ENCODE measurements around the gene PROK1. TPM values are rescaled to one million over a fixed set of nuclear protein-coding genes. Genes with fewer than 3 reads are reported as not detected.
"Not testable (repeated sequence)": the region's sequence is repeated elsewhere in the genome, so short reads cannot be mapped to it uniquely, and the experiment has no call there.

Gene PROK1
- total RNA-seq, 2 donors from 2014 or later: 0.21 TPM; not detected in 1

- Mint-ChIP-seq H3K27me3 (peaks cover 4 to 6% of the 10 kb centered on the region in 2 donors), H3K27ac (no peak overlapping the region), H3K36me3 (no peaks in the 10 kb centered on the region), H3K4me1 (ENCODE audit: low read depth in 2 of 2) (no peaks in the 10 kb centered on the region), H3K9me3 (no peaks in the 10 kb centered on the region), H3K4me3 (no peak overlapping the region)
- no peak for DNase-seq (ENCODE audit: low spot score)
- ATAC-seq: no peak
These were observed 26.0 kb upstream of the PROK1 start for GRCh38 chr1:110424699-110425611.

GRCh38 chr1:110425612-110426152 is 25.3 kb upstream of the PROK1 start:
- no peak for DNase-seq (ENCODE audit: low spot score)
- ATAC-seq: no peak
- peaks cover 6 to 10% of the 10 kb centered on the region in 2 donors for H3K27me3 Mint-ChIP-seq
- no peak overlapping the region for H3K4me3 Mint-ChIP-seq
- H3K36me3 Mint-ChIP-seq: no peaks in the 10 kb centered on the region
- no peak overlapping the region for H3K27ac Mint-ChIP-seq
- H3K9me3 Mint-ChIP-seq: no peaks in the 10 kb centered on the region
- no peaks in the 10 kb centered on the region for H3K4me1 Mint-ChIP-seq (ENCODE audit: low read depth in 2 of 2)

- H3K4me3 Mint-ChIP-seq: no peak overlapping the region
- H3K9me3 Mint-ChIP-seq: no peaks in the 10 kb centered on the region
- DNase-seq (ENCODE audit: low spot score) (no peak), ATAC-seq (no peak)
- H3K27ac Mint-ChIP-seq: no peak overlapping the region
- no peaks in the 10 kb centered on the region for H3K4me1 Mint-ChIP-seq (ENCODE audit: low read depth in 2 of 2)
- peaks cover 16% of the 10 kb centered on the region in 2 donors for H3K27me3 Mint-ChIP-seq
- H3K36me3 Mint-ChIP-seq: no peaks in the 10 kb centered on the region
These were observed 24.1 kb upstream of the PROK1 start for GRCh38 chr1:110426854-110427253.

GRCh38 chr1:110428946-110429345 is 22.0 kb upstream of the PROK1 start:
- Mint-ChIP-seq H3K27ac (no peak overlapping the region), H3K9me3 (no peaks in the 10 kb centered on the region), H3K36me3 (no peaks in the 10 kb centered on the region), H3K27me3 (peaks cover 12 to 21% of the 10 kb centered on the region in 2 donors), H3K4me3 (no peak overlapping the region), H3K4me1 (ENCODE audit: low read depth in 2 of 2) (no peaks in the 10 kb centered on the region)
- DNase-seq (ENCODE audit: low spot score) (no peak), ATAC-seq (no peak)

- Mint-ChIP-seq H3K9me3 (no peaks in the 10 kb centered on the region), H3K27me3 (peaks cover 12 to 21% of the 10 kb centered on the region in 2 donors), H3K36me3 (no peaks in the 10 kb centered on the region), H3K27ac (no peak overlapping the region), H3K4me3 (no peak overlapping the region), H3K4me1 (ENCODE audit: low read depth in 2 of 2) (no peaks in the 10 kb centered on the region)
- DNase-seq (ENCODE audit: low spot score): no peak
- ATAC-seq: no peak
These were observed 20.6 kb upstream of the PROK1 start for GRCh38 chr1:110430366-110430765.

GRCh38 chr1:110430901-110431300 is 20.0 kb upstream of the PROK1 start:
- Mint-ChIP-seq H3K36me3 (no peaks in the 10 kb centered on the region), H3K27me3 (peaks cover 12 to 21% of the 10 kb centered on the region in 2 donors), H3K27ac (no peak overlapping the region), H3K9me3 (no peaks in the 10 kb centered on the region), H3K4me3 (no peak overlapping the region), H3K4me1 (ENCODE audit: low read depth in 2 of 2) (no peaks in the 10 kb centered on the region)
- DNase-seq (ENCODE audit: low spot score) (no peak), ATAC-seq (no peak)

- DNase-seq (ENCODE audit: low spot score) (no peak), ATAC-seq (no peak)
- H3K36me3 Mint-ChIP-seq: no peaks in the 10 kb centered on the region
- H3K9me3 Mint-ChIP-seq: no peaks in the 10 kb centered on the region
- no peaks in the 10 kb centered on the region for H3K4me1 Mint-ChIP-seq (ENCODE audit: low read depth in 2 of 2)
- peaks cover 12 to 15% of the 10 kb centered on the region in 2 donors for H3K27me3 Mint-ChIP-seq
- no peak overlapping the region for H3K27ac Mint-ChIP-seq
- H3K4me3 Mint-ChIP-seq: no peak overlapping the region
These were observed 17.7 kb upstream of the PROK1 start for GRCh38 chr1:110433213-110433612.

GRCh38 chr1:110433803-110434202 is 17.1 kb upstream of the PROK1 start:
- ATAC-seq (peak in 1 of 2 donors; percentile 63), DNase-seq (ENCODE audit: low spot score) (no peak)
- H3K4me1 Mint-ChIP-seq (ENCODE audit: low read depth in 2 of 2): no peaks in the 10 kb centered on the region
- H3K36me3 Mint-ChIP-seq: no peaks in the 10 kb centered on the region
- H3K27ac Mint-ChIP-seq: no peak overlapping the region
- H3K4me3 Mint-ChIP-seq: no peak overlapping the region
- no peaks in the 10 kb centered on the region for H3K9me3 Mint-ChIP-seq
- H3K27me3 Mint-ChIP-seq: peaks cover 15 to 16% of the 10 kb centered on the region in 2 donors

GRCh38 chr1:110434946-110435345 is 16.0 kb upstream of the PROK1 start:
- no peaks in the 10 kb centered on the region for H3K36me3 Mint-ChIP-seq
- no peak overlapping the region for H3K27ac Mint-ChIP-seq
- no peaks in the 10 kb centered on the region for H3K9me3 Mint-ChIP-seq
- DNase-seq (ENCODE audit: low spot score): no peak
- H3K27me3 Mint-ChIP-seq: peaks cover 18 to 25% of the 10 kb centered on the region in 2 donors
- ATAC-seq: no peak
- no peaks in the 10 kb centered on the region for H3K4me1 Mint-ChIP-seq (ENCODE audit: low read depth in 2 of 2)
- no peak overlapping the region for H3K4me3 Mint-ChIP-seq

- no peak overlapping the region for H3K27ac Mint-ChIP-seq
These were observed 14.3 kb upstream of the PROK1 start for GRCh38 chr1:110436635-110437034.

GRCh38 chr1:110437645-110438299 is 13.2 kb upstream of the PROK1 start:
- H3K27me3 Mint-ChIP-seq: peaks cover 10 to 17% of the 10 kb centered on the region in 2 donors
- not testable (repeated sequence) for DNase-seq (ENCODE audit: low spot score); H3K4me1 Mint-ChIP-seq (ENCODE audit: low read depth in 2 of 2); H3K4me3 Mint-ChIP-seq; H3K9me3 Mint-ChIP-seq; ATAC-seq; H3K27ac Mint-ChIP-seq; H3K36me3 Mint-ChIP-seq

More at GRCh38 chr1:110436635-110437034, 14.3 kb upstream of the PROK1 start:
- H3K27me3 Mint-ChIP-seq: peaks cover 9 to 20% of the 10 kb centered on the region in 2 donors
- ATAC-seq (no peak), DNase-seq (ENCODE audit: low spot score) (no peak)
- no peak overlapping the region for H3K4me3 Mint-ChIP-seq
- H3K36me3 Mint-ChIP-seq: no peaks in the 10 kb centered on the region
- no peaks in the 10 kb centered on the region for H3K9me3 Mint-ChIP-seq
- H3K4me1 Mint-ChIP-seq (ENCODE audit: low read depth in 2 of 2): no peaks in the 10 kb centered on the region

GRCh38 chr1:110438893-110439292 is 12.1 kb upstream of the PROK1 start:
- Mint-ChIP-seq H3K36me3 (no peaks in the 10 kb centered on the region), H3K4me3 (no peak overlapping the region), H3K4me1 (ENCODE audit: low read depth in 2 of 2) (no peaks in the 10 kb centered on the region), H3K27me3 (peaks cover 16 to 21% of the 10 kb centered on the region in 2 donors), H3K27ac (no peak overlapping the region), H3K9me3 (no peaks in the 10 kb centered on the region)
- ATAC-seq (no peak), DNase-seq (ENCODE audit: low spot score) (no peak)

- DNase-seq (ENCODE audit: low spot score); H3K9me3 Mint-ChIP-seq; ATAC-seq; H3K27ac Mint-ChIP-seq; H3K4me3 Mint-ChIP-seq; H3K4me1 Mint-ChIP-seq (ENCODE audit: low read depth in 2 of 2); H3K36me3 Mint-ChIP-seq: not testable (repeated sequence)
- H3K27me3 Mint-ChIP-seq: peaks cover 19 to 21% of the 10 kb centered on the region in 2 donors
These were observed 11.1 kb upstream of the PROK1 start for GRCh38 chr1:110439873-110440272.

- no peak overlapping the region for H3K27ac Mint-ChIP-seq
- no peaks in the 10 kb centered on the region for H3K36me3 Mint-ChIP-seq
- DNase-seq (ENCODE audit: low spot score) (no peak), ATAC-seq (no peak)
- no peaks in the 10 kb centered on the region for H3K4me1 Mint-ChIP-seq (ENCODE audit: low read depth in 2 of 2)
- no peak overlapping the region for H3K4me3 Mint-ChIP-seq
- H3K9me3 Mint-ChIP-seq: no peaks in the 10 kb centered on the region
- peaks cover 20 to 21% of the 10 kb centered on the region in 2 donors for H3K27me3 Mint-ChIP-seq
These were observed 10.1 kb upstream of the PROK1 start for GRCh38 chr1:110440877-110441276.

All from natural killer cell treated with Interleukin-12 subunit alpha and Interleukin-12 subunit beta and Interleukin-15 and Interleukin-18, amount 100 ng/mL, for 72 hours (primary cell).